SK-N-SH (cell line): Measurements from ENCODE around the gene ZYG11B. TPM values are rescaled to one million over a fixed set of nuclear protein-coding genes. Genes with fewer than 3 reads are reported as not detected.
"Not testable (repeated sequence)": the region's sequence is repeated elsewhere in the genome, so short reads cannot be mapped to it uniquely, and the experiment has no call there.

Experiments
- CTCF ChIA-PET: fragments of 300-600, 350-600 bp; formaldehyde crosslinking; extraction: SDS; loops from one replicate; lab custom pipeline; 2021; lab: Yijun Ruan, JAX
- POLR2A ChIA-PET: fragments of 350-600 bp; sonication (Branson Sonifier 250); formaldehyde crosslinking; extraction: SDS; loops from one replicate; lab custom pipeline; 2020; ENCODE audit warnings: antibody characterized with exemption, inconsistent platforms; lab: Yijun Ruan, JAX
- DNase-seq: peaks from one replicate; pipeline ENCODE4 v3.0.0; 2012
- H2AFZ ChIP-seq: fragments of 200-600 bp; sonication (generic); 2 replicates; pipeline ENCODE4 v1.8.1; 2016; ENCODE audit warnings: antibody characterized with exemption, mild to moderate bottlenecking, low read depth
- H3F3A ChIP-seq: fragments of 200-600 bp; sonication (generic); replicated peaks from 2 replicates; pipeline ENCODE3; 2016; ENCODE audit warnings: antibody characterized with exemption, mild to moderate bottlenecking; ENCODE audit not compliant: insufficient read depth
- H3K27ac ChIP-seq, 2 experiments: fragments of 200-500 bp in 1 of 2; fragments of 200-600 bp in 1 of 2; sonication (Bioruptor generic) in 1 of 2; sonication (generic), shearing (Covaris generic) in 1 of 2; 2 replicates each; pipeline versions ENCODE4 v1.5.1 to v1.6.1; 2014 to 2016; ENCODE audit warnings: low read depth in 2 of 2, inconsistent platforms in 1 of 2, low read length in 1 of 2, mild to moderate bottlenecking in 1 of 2, mixed read lengths in 1 of 2
- H3K27me3 ChIP-seq: fragments of 200-600 bp; sonication (generic), shearing (Covaris generic); 2 replicates; pipeline ENCODE4 v1.6.1; 2016; ENCODE audit warnings: mixed run types; ENCODE audit not compliant: insufficient read depth
- H3K36me3 ChIP-seq, 2 experiments: fragments of 200-500 bp in 1 of 2; fragments of 200-600 bp in 1 of 2; sonication (Bioruptor generic) in 1 of 2; sonication (generic) in 1 of 2; replicated peaks in 1 of 2; 2 replicates each; pipeline versions ENCODE3 to v1.5.1; 2014 to 2016; ENCODE audit warnings: low read length in 1 of 2, mild to moderate bottlenecking in 1 of 2; ENCODE audit not compliant: insufficient read depth in 2 of 2, control insufficient read depth in 1 of 2
- H3K4me1 ChIP-seq, 2 experiments: fragments of 200-500 bp in 1 of 2; fragments of 200-600 bp in 1 of 2; sonication (Bioruptor generic) in 1 of 2; sonication (generic), shearing (Covaris generic) in 1 of 2; 2 replicates each; pipeline versions ENCODE4 v1.5.1 to v1.6.1; 2014 to 2016; ENCODE audit warnings: low read depth in 1 of 2, low read length in 1 of 2, mixed run types in 1 of 2; ENCODE audit not compliant: insufficient read depth in 2 of 2, control insufficient read depth in 1 of 2
- H3K4me2 ChIP-seq: fragments of 200-600 bp; sonication (generic), shearing (Covaris generic); 2 replicates; pipeline ENCODE4 v1.6.1; 2017; ENCODE audit warnings: mixed run types
- H3K4me3 ChIP-seq, 2 experiments: fragments of 200-500 bp in 1 of 2; fragments of 200-600 bp in 1 of 2; sonication (Bioruptor generic) in 1 of 2; sonication (generic), shearing (Covaris generic) in 1 of 2; 2 replicates each; pipeline versions ENCODE4 v1.5.1 to v1.8.1; 2014 to 2016; ENCODE audit warnings: low read depth in 2 of 2, inconsistent platforms in 1 of 2, low read length in 1 of 2, mild to moderate bottlenecking in 1 of 2, mixed read lengths in 1 of 2, moderate library complexity in 1 of 2
- H3K79me2 ChIP-seq: fragments of 200-600 bp; sonication (generic); 2 replicates; pipeline ENCODE4 v1.8.1; 2017; ENCODE audit warnings: mild to moderate bottlenecking; ENCODE audit not compliant: insufficient read depth
- H3K9ac ChIP-seq: fragments of 200-600 bp; sonication (generic); 2 replicates; pipeline ENCODE4 v1.6.1; 2017; ENCODE audit warnings: mixed run types
- H3K9me2 ChIP-seq: fragments of 200-600 bp; sonication (generic); 2 replicates; pipeline ENCODE4 v1.6.1; 2017; ENCODE audit warnings: mixed run types
- H3K9me3 ChIP-seq: fragments of 200-600 bp; sonication (generic); 2 replicates; pipeline ENCODE4 v1.6.1; 2017; ENCODE audit warnings: mixed run types, mild to moderate bottlenecking, moderate library complexity
- H4K20me1 ChIP-seq: fragments of 200-600 bp; sonication (generic); 2 replicates; pipeline ENCODE4 v1.6.1; 2017; ENCODE audit warnings: mild to moderate bottlenecking, mixed run types; ENCODE audit not compliant: insufficient read depth
- CTCF ChIP-seq: fragments of 200-600 bp; sonication (generic); IDR thresholded peaks from 2 replicates; pipeline ENCODE4 v1.6.1; 2017; ENCODE audit warnings: antibody characterized with exemption, mild to moderate bottlenecking, moderate library complexity
- ELF1 ChIP-seq: IDR thresholded peaks from 2 replicates; pipeline ENCODE4 v1.4.0; 2012
- FOXM1 ChIP-seq: IDR thresholded peaks from 2 replicates; pipeline ENCODE4 v1.4.0; 2012; ENCODE audit warnings: low read depth, mild to moderate bottlenecking
- MAX ChIP-seq: IDR thresholded peaks from 2 replicates; pipeline ENCODE4 v1.4.0; 2012; ENCODE audit warnings: low read depth
- NRF1 ChIP-seq: IDR thresholded peaks from 2 replicates; pipeline ENCODE4 v1.6.1; 2012; ENCODE audit warnings: low read depth, mild to moderate bottlenecking, low read length
- RAD21 ChIP-seq: IDR thresholded peaks from 2 replicates; pipeline ENCODE4 v1.6.1; 2012; ENCODE audit warnings: mild to moderate bottlenecking, low read length
- SIN3A ChIP-seq: IDR thresholded peaks from 2 replicates; pipeline ENCODE4 v1.6.1; 2012; ENCODE audit warnings: low read depth, mild to moderate bottlenecking, low read length, moderate library complexity, borderline replicate concordance
- WGBS: methylation state at CpG from one replicate; pipeline ENCODE4 v1.1.6; 2017; ENCODE audit warnings: low lambda C conversion rate; 5-methylcytosine and 5-hydroxymethylcytosine counted together
- polyA plus RNA-seq, 3 experiments: library from polyadenylated mRNA; depleted of rRNA; stranded (reverse); fragments of >200 nt; gene quantifications; 2 replicates each; pipeline ENCODE4 v1.2.3, GENCODE V29; 2012
- TF ChIP-seq, protein P1 (sequence below): fragments of 150-350 bp; IDR thresholded peaks from 2 replicates; pipeline ENCODE4 v1.6.1; 2017; ENCODE audit warnings: antibody characterized with exemption, low read length, low read depth, borderline replicate concordance

The ZYG11B gene
- polyA plus RNA-seq, 1 of the 3 experiments (the other 2 are of a cell fraction), result 5.8 TPM

DNA sequence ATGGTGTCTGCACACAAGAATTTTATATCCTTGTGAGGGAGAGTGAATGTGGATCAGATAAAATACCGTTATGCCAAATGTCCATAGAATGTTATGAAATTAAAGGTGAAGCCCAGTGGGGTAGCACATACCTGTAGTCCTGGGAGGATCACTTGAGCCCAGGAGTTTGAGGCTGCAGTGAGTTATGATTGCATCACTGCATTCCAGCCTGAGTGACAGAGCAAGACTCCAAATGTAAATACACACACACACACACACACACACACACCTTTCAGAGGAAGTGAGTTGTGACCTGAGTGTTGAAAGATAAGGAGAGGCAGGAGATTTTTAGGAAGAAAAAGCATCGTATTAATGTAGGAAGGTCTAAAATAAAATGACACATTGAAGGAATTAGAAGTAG lies 88.2 kb downstream of the ZYG11B start:
- no peaks in the 10 kb centered on the region for H3K9me3 ChIP-seq
- H3K79me2 ChIP-seq, result no peaks in the 10 kb centered on the region
- no peak overlapping the region for H3K4me3 ChIP-seq
- no peak overlapping the region for H3K4me2 ChIP-seq
- TF ChIP-seq SIN3A, result no peak
- no peak for TF ChIP-seq NRF1
- TF ChIP-seq, protein P1, sequence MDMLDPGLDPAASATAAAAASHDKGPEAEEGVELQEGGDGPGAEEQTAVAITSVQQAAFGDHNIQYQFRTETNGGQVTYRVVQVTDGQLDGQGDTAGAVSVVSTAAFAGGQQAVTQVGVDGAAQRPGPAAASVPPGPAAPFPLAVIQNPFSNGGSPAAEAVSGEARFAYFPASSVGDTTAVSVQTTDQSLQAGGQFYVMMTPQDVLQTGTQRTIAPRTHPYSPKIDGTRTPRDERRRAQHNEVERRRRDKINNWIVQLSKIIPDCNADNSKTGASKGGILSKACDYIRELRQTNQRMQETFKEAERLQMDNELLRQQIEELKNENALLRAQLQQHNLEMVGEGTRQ, result no peak
- no peak for TF ChIP-seq FOXM1
- no peak for TF ChIP-seq ELF1
- no peak overlapping the region for H3K27ac ChIP-seq
- no peaks in the 10 kb centered on the region for H3K27me3 ChIP-seq
- H3K4me1 ChIP-seq, result no peaks in the 10 kb centered on the region
- peaks cover 18 to 39% of the 10 kb centered on the region in 2 experiments for H3K36me3 ChIP-seq
- no peak overlapping the region for H2AFZ ChIP-seq
- CTCF ChIA-PET, result interaction anchor here (1.5 kb wide), 1 partner anchor 27 kb away, joined by 3 read pairs; no protein-coding TSS in a partner anchor
- no peak for DNase-seq
- 93% methylated on average over 2 of the region's 2 CpGs for WGBS
- no peaks in the 10 kb centered on the region for H4K20me1 ChIP-seq
- POLR2A ChIA-PET, result no interaction called here
- H3F3A ChIP-seq, result peaks cover 4% of the 10 kb centered on the region
- no peak overlapping the region for H3K9ac ChIP-seq
- H3K9me2 ChIP-seq, result no peaks in the 10 kb centered on the region

DNA sequence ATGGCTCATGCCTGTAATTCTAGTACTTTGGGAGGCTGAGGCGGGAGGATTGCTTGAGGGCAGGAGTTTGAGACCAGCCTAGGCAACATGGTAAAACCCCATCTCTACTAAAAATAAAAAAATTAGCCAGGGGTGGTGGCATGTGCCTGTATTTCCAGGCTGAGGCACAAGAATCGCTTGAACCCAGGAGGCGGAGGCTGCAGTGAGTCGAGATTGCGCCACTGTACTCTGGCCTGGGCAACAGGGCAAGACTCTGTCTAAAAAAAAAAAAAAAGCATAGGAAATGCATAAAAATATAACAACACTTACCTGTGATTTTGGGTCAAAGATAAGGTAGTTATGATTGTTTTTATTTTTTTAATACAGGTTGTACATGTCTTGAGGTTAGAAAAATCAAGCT lies 94.6 kb downstream of the ZYG11B start:
- H3K9me3 ChIP-seq, H4K20me1 ChIP-seq, H3K27ac ChIP-seq, H3K79me2 ChIP-seq, H3K4me1 ChIP-seq, CTCF ChIA-PET, POLR2A ChIA-PET, H3K9me2 ChIP-seq, H2AFZ ChIP-seq, DNase-seq, H3K9ac ChIP-seq, H3K4me3 ChIP-seq, H3K27me3 ChIP-seq, H3K4me2 ChIP-seq, H3F3A ChIP-seq: not testable (repeated sequence)
- H3K36me3 ChIP-seq, result peaks cover 24 to 33% of the 10 kb centered on the region in 2 experiments
- 94% methylated on average over 5 of the region's 5 CpGs for WGBS

- H3K4me1 ChIP-seq, result no peaks in the 10 kb centered on the region
- H3K9me2 ChIP-seq, result no peaks in the 10 kb centered on the region
- no peak overlapping the region for H3K4me2 ChIP-seq
- H3K4me3 ChIP-seq, result no peak overlapping the region
- 45% methylated on average over 1 of the region's 1 CpG for WGBS
- CTCF ChIA-PET, result interaction anchor here (0.5 to 1.6 kb wide), 9 partner anchors 9 to 961 kb away, joined by 3 to 6 read pairs (median 4); no protein-coding TSS in a partner anchor
- H3K36me3 ChIP-seq, result peaks cover 13 to 21% of the 10 kb centered on the region in 2 experiments
- POLR2A ChIA-PET, result no interaction called here
- TF ChIP-seq RAD21 (peak; percentile 36), MAX (no peak), CTCF (peak; percentile 41)
- peaks cover 6% of the 10 kb centered on the region for H3F3A ChIP-seq
- H3K27ac ChIP-seq, result no peak overlapping the region
- H3K79me2 ChIP-seq, result no peaks in the 10 kb centered on the region
- no peak overlapping the region for H3K9ac ChIP-seq
- H3K27me3 ChIP-seq, result no peaks in the 10 kb centered on the region
- DNase-seq, result no peak
- H3K9me3 ChIP-seq, result no peaks in the 10 kb centered on the region
- H2AFZ ChIP-seq, result no peak overlapping the region
- no peaks in the 10 kb centered on the region for H4K20me1 ChIP-seq
These were observed 99.6 kb downstream of the ZYG11B start for GRCh38 chr1:52825868-52826267.
